ENCODE data around the gene TTI1.

TTI1 gene

GRCh38 chr20:38072898-38073297 is 39.6 kb upstream of the TTI1 start:
- FAIRE-seq, result no peak
- DNase-seq (ENCODE audit: insufficient read length, low spot score), result no peak
- TF ChIP-seq TAF1 (IDR thresholded peaks at IDR 0.05; ENCODE audit: low read depth, low read length) (no peak), SPI1 (IDR thresholded peaks at IDR 0.05; ENCODE audit: low read depth, low read length) (no peak)

- DNase-seq (ENCODE audit: insufficient read length, low spot score) (no peak), FAIRE-seq (no peak)
- no peak for TF ChIP-seq PAX5 (IDR thresholded peaks at IDR 0.05; ENCODE audit: insufficient read depth, low read length, severe bottlenecking)
- TF ChIP-seq POLR2AphosphoS5 (IDR thresholded peaks at IDR 0.05; ENCODE audit: low read depth, low read length), result no peak
- no peak for TF ChIP-seq TAF1 (IDR thresholded peaks at IDR 0.05; ENCODE audit: low read depth, low read length)
- TF ChIP-seq SPI1 (IDR thresholded peaks at IDR 0.05; ENCODE audit: low read depth, low read length), result no peak
- TF ChIP-seq POU2F2 (IDR thresholded peaks at IDR 0.05; ENCODE audit: low read depth, low read length), result no peak
- no peak for TF ChIP-seq POLR2A (IDR thresholded peaks at IDR 0.05; ENCODE audit: low read depth, low read length)
Measured at GRCh38 chr20:38067717-38068365, 34.6 kb upstream of the TTI1 start.

GRCh38 chr20:38066969-38067716 is 33.9 kb upstream of the TTI1 start:
- FAIRE-seq, result no peak
- TF ChIP-seq PAX5 (IDR thresholded peaks at IDR 0.05; ENCODE audit: insufficient read depth, low read length, severe bottlenecking) (no peak), POLR2A (IDR thresholded peaks at IDR 0.05; ENCODE audit: low read depth, low read length) (no peak), SPI1 (IDR thresholded peaks at IDR 0.05; ENCODE audit: low read depth, low read length) (no peak), POLR2AphosphoS5 (IDR thresholded peaks at IDR 0.05; ENCODE audit: low read depth, low read length) (no peak), TAF1 (IDR thresholded peaks at IDR 0.05; ENCODE audit: low read depth, low read length) (no peak), POU2F2 (IDR thresholded peaks at IDR 0.05; ENCODE audit: low read depth, low read length) (no peak)
- no peak for DNase-seq (ENCODE audit: insufficient read length, low spot score)

- TF ChIP-seq SPI1 (IDR thresholded peaks at IDR 0.05; ENCODE audit: low read depth, low read length) (no peak), PAX5 (IDR thresholded peaks at IDR 0.05; ENCODE audit: insufficient read depth, low read length, severe bottlenecking) (no peak), POLR2AphosphoS5 (IDR thresholded peaks at IDR 0.05; ENCODE audit: low read depth, low read length) (no peak), POLR2A (IDR thresholded peaks at IDR 0.05; ENCODE audit: low read depth, low read length) (no peak), POU2F2 (IDR thresholded peaks at IDR 0.05; ENCODE audit: low read depth, low read length) (no peak), TAF1 (IDR thresholded peaks at IDR 0.05; ENCODE audit: low read depth, low read length) (no peak)
- DNase-seq (ENCODE audit: insufficient read length, low spot score) (no peak), FAIRE-seq (no peak)
Measured at GRCh38 chr20:38065764-38066375, 32.6 kb upstream of the TTI1 start.

- peak; percentile 26 for FAIRE-seq
- DNase-seq (ENCODE audit: insufficient read length, low spot score), result peak; percentile 25
- TF ChIP-seq POLR2AphosphoS5 (IDR thresholded peaks at IDR 0.05; ENCODE audit: low read depth, low read length), result no peak
- no peak for TF ChIP-seq PAX5 (IDR thresholded peaks at IDR 0.05; ENCODE audit: insufficient read depth, low read length, severe bottlenecking)
- TF ChIP-seq POLR2A (IDR thresholded peaks at IDR 0.05; ENCODE audit: low read depth, low read length), result no peak
- no peak for TF ChIP-seq TAF1 (IDR thresholded peaks at IDR 0.05; ENCODE audit: low read depth, low read length)
- no peak for TF ChIP-seq SPI1 (IDR thresholded peaks at IDR 0.05; ENCODE audit: low read depth, low read length)
- TF ChIP-seq POU2F2 (IDR thresholded peaks at IDR 0.05; ENCODE audit: low read depth, low read length), result no peak
Measured at GRCh38 chr20:38063911-38064530, 30.8 kb upstream of the TTI1 start.

- FAIRE-seq, result no peak
- TF ChIP-seq POLR2AphosphoS5 (IDR thresholded peaks at IDR 0.05; ENCODE audit: low read depth, low read length) (no peak), POLR2A (IDR thresholded peaks at IDR 0.05; ENCODE audit: low read depth, low read length) (no peak), POU2F2 (IDR thresholded peaks at IDR 0.05; ENCODE audit: low read depth, low read length) (no peak), SPI1 (IDR thresholded peaks at IDR 0.05; ENCODE audit: low read depth, low read length) (no peak), PAX5 (IDR thresholded peaks at IDR 0.05; ENCODE audit: insufficient read depth, low read length, severe bottlenecking) (no peak), TAF1 (IDR thresholded peaks at IDR 0.05; ENCODE audit: low read depth, low read length) (no peak)
Measured at GRCh38 chr20:38062890-38063289, 29.6 kb upstream of the TTI1 start.

GRCh38 chr20:38061109-38061508 is 27.9 kb upstream of the TTI1 start:
- DNase-seq (ENCODE audit: insufficient read length, low spot score) (no peak), FAIRE-seq (peak; percentile 20)
- TF ChIP-seq POLR2AphosphoS5 (IDR thresholded peaks at IDR 0.05; ENCODE audit: low read depth, low read length) (no peak), SPI1 (IDR thresholded peaks at IDR 0.05; ENCODE audit: low read depth, low read length) (peak; percentile 80)

More at GRCh38 chr20:38062890-38063289, 29.6 kb upstream of the TTI1 start:
- DNase-seq (ENCODE audit: insufficient read length, low spot score), result no peak

- TF ChIP-seq TAF1 (IDR thresholded peaks at IDR 0.05; ENCODE audit: low read depth, low read length) (no peak), SPI1 (IDR thresholded peaks at IDR 0.05; ENCODE audit: low read depth, low read length) (peak; percentile 59)
- no peak for DNase-seq (ENCODE audit: insufficient read length, low spot score)
- FAIRE-seq, result no peak
Measured at GRCh38 chr20:38060536-38060935, 27.3 kb upstream of the TTI1 start.

GRCh38 chr20:38059832-38060231 is 26.6 kb upstream of the TTI1 start:
- DNase-seq (ENCODE audit: insufficient read length, low spot score) (no peak), FAIRE-seq (no peak)
- no peak for TF ChIP-seq POU2F2 (IDR thresholded peaks at IDR 0.05; ENCODE audit: low read depth, low read length)
- TF ChIP-seq PAX5 (IDR thresholded peaks at IDR 0.05; ENCODE audit: insufficient read depth, low read length, severe bottlenecking), result no peak
- TF ChIP-seq SPI1 (IDR thresholded peaks at IDR 0.05; ENCODE audit: low read depth, low read length), result no peak
- TF ChIP-seq TAF1 (IDR thresholded peaks at IDR 0.05; ENCODE audit: low read depth, low read length), result no peak
- no peak for TF ChIP-seq POLR2A (IDR thresholded peaks at IDR 0.05; ENCODE audit: low read depth, low read length)
- TF ChIP-seq POLR2AphosphoS5 (IDR thresholded peaks at IDR 0.05; ENCODE audit: low read depth, low read length), result no peak
